OCI-LY7 (cell line): Measurements from ENCODE around the gene SLC25A26.

Source experiments
- CTCF ChIP-seq: fragments of 200-600 bp; sonication (generic); conservative IDR thresholded peaks from 2 replicates; pipeline ENCODE4 v1.5.1; 2014; ENCODE audit warnings: mild to moderate bottlenecking, antibody characterized with exemption, low read length, moderate library complexity, mixed read lengths
- EZH2phosphoT487 ChIP-seq: fragments of 200-600 bp; sonication (generic); IDR thresholded peaks from 2 replicates; pipeline ENCODE4 v1.6.1; 2018; ENCODE audit warnings: low read depth, borderline replicate concordance, mild to moderate bottlenecking, mixed run types, antibody characterized with exemption, low read length, moderate library complexity, mixed read lengths

GRCh38 chr3:66344391-66344811, 123.6 kb downstream of the SLC25A26 start:
- TF ChIP-seq CTCF = no peak
- TF ChIP-seq EZH2phosphoT487 = no peak
